ENCODE measurements around the gene FADS1.

The FADS1 gene

DNA sequence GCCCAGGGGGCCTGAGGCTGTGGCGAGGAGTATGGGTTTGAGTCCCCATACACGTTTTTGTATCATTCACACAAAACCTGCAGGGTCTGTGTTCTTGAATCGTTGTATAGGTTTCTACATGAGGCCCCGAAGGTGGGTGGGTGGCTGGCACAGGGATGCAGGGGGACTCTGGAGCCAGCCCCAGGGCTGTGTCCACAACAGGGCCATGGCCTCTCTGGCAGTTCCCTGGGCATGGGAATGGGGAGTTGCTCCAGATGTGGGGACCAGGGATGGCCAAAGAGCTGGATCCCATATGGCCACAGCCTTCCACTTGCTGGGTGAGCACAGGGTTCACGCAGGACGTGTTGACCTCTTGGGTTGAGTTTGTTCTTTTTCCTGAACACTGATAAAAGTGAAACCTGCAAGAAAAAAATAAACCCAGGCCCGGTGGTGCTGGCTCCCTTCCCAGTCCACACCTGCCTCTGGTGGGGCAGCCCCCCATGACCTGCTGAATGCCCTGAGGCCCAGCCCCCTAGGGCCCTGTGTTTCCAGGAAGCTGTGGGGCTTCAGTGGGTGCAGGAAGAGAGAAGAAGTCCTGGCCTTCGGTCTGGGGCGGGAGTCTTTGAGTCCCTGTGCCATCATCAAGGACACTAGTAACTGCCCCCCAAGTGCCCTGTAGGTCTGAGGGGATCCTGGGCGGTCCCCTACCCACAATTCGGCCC lies 48.3 kb downstream of the FADS1 start:
- DNase-seq (ENCODE audit: extremely low read depth, low read depth): no peak
- H3K4me3 ChIP-seq (replicated peaks; ENCODE audit: low read depth, low read length): no peak overlapping the region
- TF ChIP-seq, protein P1, sequence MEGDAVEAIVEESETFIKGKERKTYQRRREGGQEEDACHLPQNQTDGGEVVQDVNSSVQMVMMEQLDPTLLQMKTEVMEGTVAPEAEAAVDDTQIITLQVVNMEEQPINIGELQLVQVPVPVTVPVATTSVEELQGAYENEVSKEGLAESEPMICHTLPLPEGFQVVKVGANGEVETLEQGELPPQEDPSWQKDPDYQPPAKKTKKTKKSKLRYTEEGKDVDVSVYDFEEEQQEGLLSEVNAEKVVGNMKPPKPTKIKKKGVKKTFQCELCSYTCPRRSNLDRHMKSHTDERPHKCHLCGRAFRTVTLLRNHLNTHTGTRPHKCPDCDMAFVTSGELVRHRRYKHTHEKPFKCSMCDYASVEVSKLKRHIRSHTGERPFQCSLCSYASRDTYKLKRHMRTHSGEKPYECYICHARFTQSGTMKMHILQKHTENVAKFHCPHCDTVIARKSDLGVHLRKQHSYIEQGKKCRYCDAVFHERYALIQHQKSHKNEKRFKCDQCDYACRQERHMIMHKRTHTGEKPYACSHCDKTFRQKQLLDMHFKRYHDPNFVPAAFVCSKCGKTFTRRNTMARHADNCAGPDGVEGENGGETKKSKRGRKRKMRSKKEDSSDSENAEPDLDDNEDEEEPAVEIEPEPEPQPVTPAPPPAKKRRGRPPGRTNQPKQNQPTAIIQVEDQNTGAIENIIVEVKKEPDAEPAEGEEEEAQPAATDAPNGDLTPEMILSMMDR (IDR thresholded peaks at IDR 0.05; ENCODE audit: low read depth, low read length, missing control alignments): no peak

DNA sequence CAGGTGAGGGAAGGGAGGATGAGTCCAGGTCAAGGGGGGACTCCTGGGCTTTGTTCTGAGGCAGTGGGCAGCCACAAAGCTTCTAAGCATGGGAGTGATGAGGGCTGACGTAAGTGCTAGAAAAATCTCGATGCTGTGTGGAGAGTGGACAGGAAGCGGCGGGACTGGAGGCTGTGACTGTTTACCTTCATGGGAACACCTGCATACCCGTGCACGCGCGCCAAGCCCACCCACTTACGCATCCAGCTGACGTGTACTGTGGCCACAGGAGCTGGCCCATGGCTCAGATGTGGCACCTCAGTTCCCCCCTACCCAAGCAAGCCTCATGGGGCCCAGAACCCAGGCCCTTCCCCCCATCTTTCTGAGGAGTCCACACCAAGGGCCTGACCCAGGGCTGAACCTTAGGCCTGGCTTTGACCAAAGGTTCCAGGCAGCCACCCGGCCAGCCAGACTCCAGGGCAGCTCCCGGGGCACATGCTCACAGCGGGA lies 50.4 kb downstream of the FADS1 start:
- TF ChIP-seq, protein P1 (IDR thresholded peaks at IDR 0.05; ENCODE audit: low read depth, low read length, missing control alignments): no peak
- no peak overlapping the region for H3K4me3 ChIP-seq (replicated peaks; ENCODE audit: low read depth, low read length)
- no peak for DNase-seq (ENCODE audit: extremely low read depth, low read depth)

DNA sequence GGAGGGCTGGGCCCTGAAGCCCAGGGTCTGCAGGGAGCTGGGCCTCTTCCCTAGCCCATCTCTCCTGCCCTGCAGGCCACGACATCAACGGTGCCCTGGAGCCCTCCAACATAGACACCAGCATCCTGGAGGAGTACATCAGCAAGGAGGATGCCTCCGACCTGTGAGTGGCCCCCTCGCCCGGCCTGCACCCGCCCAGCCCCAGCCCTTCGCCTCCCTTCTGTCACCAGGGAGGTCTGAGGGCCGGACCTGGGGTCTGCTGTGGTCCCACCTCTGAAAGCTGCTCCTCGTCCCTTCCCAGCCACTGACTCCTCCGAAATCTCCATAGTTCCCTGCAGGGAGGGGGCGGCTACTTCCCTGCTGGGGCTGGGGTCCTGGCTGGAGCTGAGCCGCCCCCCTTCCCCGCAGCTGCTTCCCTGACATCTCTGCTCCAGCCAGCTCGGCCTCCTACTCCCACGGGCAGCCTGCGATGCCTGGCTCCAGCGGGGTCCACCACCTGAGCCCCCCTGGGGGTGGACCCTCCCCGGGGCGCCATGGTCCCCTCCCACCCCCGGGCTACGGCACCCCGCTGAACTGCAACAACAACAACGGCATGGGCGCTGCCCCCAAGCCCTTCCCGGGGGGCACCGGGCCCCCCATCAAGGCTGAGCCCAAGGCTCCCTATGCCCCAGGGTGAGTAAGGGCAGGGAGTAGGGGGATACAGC lies 51.1 kb downstream of the FADS1 start:
- H3K4me3 ChIP-seq (replicated peaks; ENCODE audit: low read depth, low read length): no peak overlapping the region
- DNase-seq (ENCODE audit: extremely low read depth, low read depth): no peak
- TF ChIP-seq, protein P1 (IDR thresholded peaks at IDR 0.05; ENCODE audit: low read depth, low read length, missing control alignments): no peak

DNA sequence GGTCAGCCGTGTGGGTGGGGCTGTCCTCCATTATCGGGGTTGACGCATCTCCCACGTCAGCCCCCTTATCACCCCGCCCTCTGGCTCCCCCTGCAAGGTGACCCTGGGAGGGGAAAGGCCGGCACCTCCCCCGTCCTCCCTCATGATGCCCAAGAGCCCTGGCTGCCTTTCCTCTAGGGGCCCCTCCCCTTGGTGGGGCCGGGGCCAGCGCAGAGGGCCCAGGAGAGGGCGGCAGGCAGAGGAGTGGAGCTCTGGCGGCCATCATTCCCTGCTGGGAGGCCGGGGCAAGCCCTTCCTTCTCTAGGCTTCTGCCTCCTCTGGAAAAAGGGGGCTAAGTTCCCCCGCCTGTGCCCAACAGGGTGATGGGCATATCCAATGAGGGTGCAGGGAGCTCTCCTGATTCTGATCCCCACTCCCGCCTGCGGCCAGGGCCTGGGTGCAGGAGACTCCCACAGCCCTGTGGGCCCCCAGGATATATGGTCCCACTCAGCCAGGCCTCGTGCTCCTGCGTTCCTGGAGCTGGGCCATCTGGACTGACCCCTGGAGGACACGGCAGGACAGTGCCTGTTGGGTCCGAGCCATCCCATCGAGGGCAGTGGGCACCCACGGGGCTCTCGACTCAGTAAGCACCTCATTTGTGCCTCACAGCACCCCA lies 52.1 kb downstream of the FADS1 start:
- DNase-seq (ENCODE audit: extremely low read depth, low read depth): no peak
- no peak overlapping the region for H3K4me3 ChIP-seq (replicated peaks; ENCODE audit: low read depth, low read length)
- TF ChIP-seq, protein P1 (IDR thresholded peaks at IDR 0.05; ENCODE audit: low read depth, low read length, missing control alignments): no peak

DNA sequence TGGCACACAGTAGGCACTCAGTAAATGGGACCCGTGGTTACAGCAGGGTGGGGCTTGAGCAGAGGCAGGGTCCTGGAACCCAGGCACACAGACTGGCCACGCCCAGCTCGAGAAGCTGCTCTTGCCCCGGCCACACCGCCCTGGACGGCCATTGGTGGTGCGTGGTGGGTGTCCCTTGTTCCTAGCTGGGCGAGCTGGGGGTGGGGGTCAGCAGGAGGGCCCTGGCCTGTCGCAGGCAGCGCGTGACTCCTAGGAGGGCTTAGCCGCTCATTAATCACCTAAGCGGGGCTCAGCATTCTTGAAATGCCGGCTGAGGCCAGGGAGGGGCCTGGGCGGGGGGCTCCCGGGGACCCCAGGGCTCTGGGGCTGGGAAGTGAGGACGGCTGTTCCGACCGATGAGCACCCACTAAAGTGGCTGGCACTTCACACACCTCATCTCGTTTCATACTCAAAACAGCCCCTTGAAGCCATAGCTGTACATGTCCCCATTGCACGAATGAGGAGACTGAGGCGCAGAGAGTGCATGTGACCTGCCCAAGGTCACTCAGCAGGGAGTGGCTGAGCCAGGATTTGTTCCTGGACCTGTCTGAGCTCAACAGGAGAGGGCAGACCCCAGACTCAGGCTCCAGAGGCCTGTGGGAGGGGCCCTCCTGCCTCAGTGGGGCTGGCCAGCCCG lies 52.7 kb downstream of the FADS1 start:
- DNase-seq (ENCODE audit: extremely low read depth, low read depth): no peak
- H3K4me3 ChIP-seq (replicated peaks; ENCODE audit: low read depth, low read length): no peak overlapping the region
- TF ChIP-seq, protein P1 (IDR thresholded peaks at IDR 0.05; ENCODE audit: low read depth, low read length, missing control alignments): no peak

DNA sequence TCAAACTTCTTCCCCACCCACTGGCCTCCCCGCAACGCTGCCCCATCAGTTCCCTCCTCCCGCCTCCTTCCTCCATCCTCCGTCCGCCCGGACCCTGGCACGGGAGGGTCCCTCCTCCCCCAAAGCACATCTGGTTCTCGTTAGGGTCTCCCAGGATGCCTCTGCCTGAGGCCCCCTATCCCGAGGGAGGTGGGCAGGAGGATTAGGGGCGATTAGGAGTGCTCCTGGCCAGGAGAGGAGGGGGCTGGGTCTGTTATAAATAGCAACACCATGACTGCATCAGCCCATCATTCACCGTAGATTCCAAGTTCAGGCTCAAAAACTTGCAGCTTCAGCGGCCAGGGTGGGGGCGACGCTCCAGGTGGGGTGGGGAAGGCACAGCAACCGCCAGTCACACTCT lies 54.0 kb downstream of the FADS1 start:
- no peak for DNase-seq (ENCODE audit: extremely low read depth, low read depth)
- no peak overlapping the region for H3K4me3 ChIP-seq (replicated peaks; ENCODE audit: low read depth, low read length)
- TF ChIP-seq, protein P1 (IDR thresholded peaks at IDR 0.05; ENCODE audit: low read depth, low read length, missing control alignments): no peak

Measured in HFF-Myc (cell line).